ENCODE measurements around the gene RPUSD3.

Gene RPUSD3

GRCh38 chr3:9804996-9805395 is 38.8 kb downstream of the RPUSD3 start:
- DNase-seq (ENCODE audit: low read depth) = no peak

- no peak for DNase-seq (ENCODE audit: low read depth)
These were observed 40.3 kb downstream of the RPUSD3 start for GRCh38 chr3:9803494-9803893.

GRCh38 chr3:9800529-9800928 is 43.3 kb downstream of the RPUSD3 start:
- no peak for DNase-seq (ENCODE audit: low read depth)

- no peak for DNase-seq (ENCODE audit: low read depth)
These were observed 46.4 kb downstream of the RPUSD3 start for GRCh38 chr3:9797196-9797945.

- no peak for DNase-seq (ENCODE audit: low read depth)
These were observed 48.6 kb downstream of the RPUSD3 start for GRCh38 chr3:9795207-9795606.

- DNase-seq (ENCODE audit: low read depth) = no peak
These were observed 49.4 kb downstream of the RPUSD3 start for GRCh38 chr3:9794400-9794799.

GRCh38 chr3:9793161-9793781 is 50.5 kb downstream of the RPUSD3 start:
- DNase-seq (ENCODE audit: low read depth) = no peak

- DNase-seq (ENCODE audit: low read depth) = peak; percentile 87
These were observed 51.2 kb downstream of the RPUSD3 start, which contains the start of the genes ARPC4 and TADA3 for GRCh38 chr3:9792405-9793160. ARPC4 (plus strand) TSS chr3:9793082; CDS start chr3:9793122, 40 bp downstream. TADA3 (minus strand) TSS chr3:9792473; CDS start chr3:9791466, 1,007 bp downstream.

GRCh38 chr3:9791790-9792404 is 51.9 kb downstream of the RPUSD3 start:
- no peak for DNase-seq (ENCODE audit: low read depth)

GRCh38 chr3:9791127-9791526 is 52.7 kb downstream of the RPUSD3 start:
- DNase-seq (ENCODE audit: low read depth) = no peak

Data from stimulated activated CD8-positive, alpha-beta memory T cell treated with anti-CD3 and anti-CD28 coated beads, Interleukin-15, amount 100 ng/mL, for 1 hour (primary cell).